Activated B cell treated with CpG ODN at 0.5 μM for 24 hours (primary cell): ENCODE measurements around the gene PDCD6IP. TPM values are rescaled to one million over a fixed set of nuclear protein-coding genes. Genes with fewer than 3 reads are reported as not detected.

Experiments used
- ATAC-seq: fragments of 200-7000 bp; cut with Tn5 transposase; one replicate; pipeline ENCODE4 v1.10.0; 2021; ENCODE audit warnings: low read depth, mild to moderate bottlenecking, moderate library complexity
- CTCF ChIA-PET: fragments of 350-600 bp; sonication (Branson Sonifier 250); formaldehyde crosslinking; loops from one replicate; lab custom pipeline; 2021; ENCODE audit warnings: antibody characterized with exemption; lab: Charles Lee
- POLR2A ChIA-PET: fragments of 350-600 bp; sonication (Branson Sonifier 250); formaldehyde crosslinking; loops from one replicate; lab custom pipeline; 2021; ENCODE audit warnings: antibody characterized with exemption; lab: Charles Lee
- DNase-seq: peaks from one replicate; pipeline ENCODE4 v3.0.0; 2022
- H3K27ac Mint-ChIP-seq: one replicate; pipeline ENCODE4 v1.8.0; 2020; ENCODE audit warnings: mixed read lengths
- H3K27me3 Mint-ChIP-seq: one replicate; pipeline ENCODE4 v1.8.0; 2021; ENCODE audit warnings: mixed read lengths
- H3K36me3 Mint-ChIP-seq: one replicate; pipeline ENCODE4 v1.8.0; 2021; ENCODE audit warnings: low read depth, mixed read lengths
- H3K4me1 Mint-ChIP-seq: one replicate; pipeline ENCODE4 v1.8.0; 2021; ENCODE audit warnings: mixed read lengths
- H3K4me3 Mint-ChIP-seq: one replicate; pipeline ENCODE4 v1.8.0; 2020; ENCODE audit warnings: mild to moderate bottlenecking, mixed read lengths
- H3K9me3 Mint-ChIP-seq: one replicate; pipeline ENCODE4 v1.8.0; 2020; ENCODE audit warnings: mixed read lengths
- intact Hi-C: fragments of 100-400 bp; cut with micrococcal nuclease; formaldehyde crosslinking; loops from one replicate; pipeline ENCODE4 v1.15.1; 2024
- total RNA-seq: library from RNA; stranded (reverse); gene quantifications from 2 replicates; pipeline ENCODE4 v1.2.3, GENCODE V29; 2022
- TF ChIP-seq, protein P1 (sequence below): fragments of 200-600 bp; IDR thresholded peaks from one replicate; pipeline ENCODE4 v1.8.0; 2022; ENCODE audit warnings: antibody characterized with exemption, mild to moderate bottlenecking

PDCD6IP gene
- total RNA-seq, 1 donor from 2014 or later: 237 TPM

DNA sequence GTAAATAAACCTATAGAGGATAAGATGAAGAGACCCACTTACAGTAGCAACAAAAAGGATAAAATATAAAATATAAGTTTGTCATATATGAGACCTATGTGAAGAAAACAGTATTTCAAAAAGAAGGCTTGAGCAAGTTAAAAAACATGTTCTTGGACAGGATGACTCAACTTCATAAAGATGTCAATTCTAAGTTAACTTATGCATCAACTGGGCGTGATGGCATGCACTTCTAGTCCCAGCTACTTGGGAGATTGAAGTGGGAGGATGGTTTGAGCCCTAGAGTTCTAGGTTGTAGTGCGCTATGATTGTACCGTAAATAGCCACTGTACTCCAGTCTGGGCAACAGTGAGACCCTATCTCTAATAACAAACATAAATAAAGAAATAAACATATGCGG is 59.7 kb downstream of the PDCD6IP start:
- ChIA-PET POLR2A (no interaction called here), CTCF (no interaction called here)
- Mint-ChIP-seq H3K4me3 (no peak overlapping the region), H3K27me3 (no peaks in the 10 kb centered on the region), H3K27ac (no peak overlapping the region), H3K36me3 (peaks cover 65% of the 10 kb centered on the region), H3K9me3 (no peaks in the 10 kb centered on the region), H3K4me1 (peaks cover 3% of the 10 kb centered on the region)
- intact Hi-C loops: no loop called here
- ATAC-seq (no peak), DNase-seq (no peak)
- TF ChIP-seq, protein P1, sequence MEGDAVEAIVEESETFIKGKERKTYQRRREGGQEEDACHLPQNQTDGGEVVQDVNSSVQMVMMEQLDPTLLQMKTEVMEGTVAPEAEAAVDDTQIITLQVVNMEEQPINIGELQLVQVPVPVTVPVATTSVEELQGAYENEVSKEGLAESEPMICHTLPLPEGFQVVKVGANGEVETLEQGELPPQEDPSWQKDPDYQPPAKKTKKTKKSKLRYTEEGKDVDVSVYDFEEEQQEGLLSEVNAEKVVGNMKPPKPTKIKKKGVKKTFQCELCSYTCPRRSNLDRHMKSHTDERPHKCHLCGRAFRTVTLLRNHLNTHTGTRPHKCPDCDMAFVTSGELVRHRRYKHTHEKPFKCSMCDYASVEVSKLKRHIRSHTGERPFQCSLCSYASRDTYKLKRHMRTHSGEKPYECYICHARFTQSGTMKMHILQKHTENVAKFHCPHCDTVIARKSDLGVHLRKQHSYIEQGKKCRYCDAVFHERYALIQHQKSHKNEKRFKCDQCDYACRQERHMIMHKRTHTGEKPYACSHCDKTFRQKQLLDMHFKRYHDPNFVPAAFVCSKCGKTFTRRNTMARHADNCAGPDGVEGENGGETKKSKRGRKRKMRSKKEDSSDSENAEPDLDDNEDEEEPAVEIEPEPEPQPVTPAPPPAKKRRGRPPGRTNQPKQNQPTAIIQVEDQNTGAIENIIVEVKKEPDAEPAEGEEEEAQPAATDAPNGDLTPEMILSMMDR: no peak

DNA sequence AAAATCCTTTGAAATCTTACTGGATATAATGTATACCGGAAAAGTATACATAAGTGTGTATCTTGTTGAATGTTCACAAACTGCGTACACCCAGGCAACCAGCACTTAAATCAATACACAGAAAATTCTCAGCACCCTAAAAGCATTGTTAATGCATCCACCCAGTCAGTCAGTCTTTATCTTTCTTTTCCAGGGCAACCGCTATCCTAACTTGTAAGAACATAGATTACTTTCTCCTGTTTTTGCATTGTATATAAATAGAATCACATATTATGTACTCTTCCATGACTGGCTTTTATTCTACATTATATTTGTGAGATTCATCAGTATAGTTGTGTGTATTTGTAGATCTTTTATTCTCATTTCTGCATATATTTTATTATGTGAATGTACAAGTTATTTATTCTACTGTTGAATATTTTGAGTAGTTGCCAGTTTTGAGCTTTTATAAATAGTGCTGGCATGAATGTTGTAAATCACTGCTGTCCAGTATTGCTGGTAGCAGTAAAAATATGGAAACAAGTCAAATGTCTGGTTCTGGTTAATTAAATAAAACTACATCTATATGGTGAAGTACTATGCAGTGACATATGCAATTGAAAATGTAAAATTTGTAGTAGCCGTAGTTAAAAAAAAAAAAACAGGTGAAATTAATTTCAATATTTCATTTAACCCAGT is 62.1 kb downstream of the PDCD6IP start:
- H3K9me3 Mint-ChIP-seq: no peaks in the 10 kb centered on the region
- intact Hi-C loops: no loop called here
- peaks cover 69% of the 10 kb centered on the region for H3K36me3 Mint-ChIP-seq
- H3K27me3 Mint-ChIP-seq: no peaks in the 10 kb centered on the region
- no peak overlapping the region for H3K27ac Mint-ChIP-seq
- no peak overlapping the region for H3K4me3 Mint-ChIP-seq
- DNase-seq (no peak), ATAC-seq (no peak)
- ChIA-PET CTCF (no interaction called here), POLR2A (no interaction called here)
- TF ChIP-seq, protein P1: no peak
- H3K4me1 Mint-ChIP-seq: no peaks in the 10 kb centered on the region

DNA sequence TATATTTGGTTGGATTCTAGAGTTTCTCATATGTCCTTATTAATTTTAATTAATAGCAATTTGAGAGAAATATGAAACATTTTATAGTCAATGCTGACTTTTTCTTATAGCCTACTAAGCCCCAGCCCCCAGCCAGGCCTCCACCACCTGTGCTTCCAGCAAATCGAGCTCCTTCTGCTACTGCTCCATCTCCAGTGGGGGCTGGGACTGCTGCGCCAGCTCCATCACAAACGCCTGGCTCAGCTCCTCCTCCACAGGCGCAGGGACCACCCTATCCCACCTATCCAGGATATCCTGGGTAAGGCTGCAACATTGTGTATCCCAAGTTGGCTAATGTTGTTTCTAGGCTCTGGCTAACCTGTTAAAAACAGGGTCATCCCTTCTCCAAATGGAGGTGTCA is 66.7 kb downstream of the PDCD6IP start:
- peaks cover 57% of the 10 kb centered on the region for H3K36me3 Mint-ChIP-seq
- H3K4me3 Mint-ChIP-seq: no peak overlapping the region
- H3K27me3 Mint-ChIP-seq: no peaks in the 10 kb centered on the region
- CTCF ChIA-PET: interaction anchor here (0.9 kb wide), 1 partner anchor 18 kb away, joined by 3 read pairs; no protein-coding TSS in a partner anchor
- POLR2A ChIA-PET: no interaction called here
- DNase-seq (no peak), ATAC-seq (no peak)
- H3K4me1 Mint-ChIP-seq: no peaks in the 10 kb centered on the region
- TF ChIP-seq, protein P1: no peak
- H3K27ac Mint-ChIP-seq: no peak overlapping the region
- no peaks in the 10 kb centered on the region for H3K9me3 Mint-ChIP-seq
- intact Hi-C loops: no loop called here

DNA sequence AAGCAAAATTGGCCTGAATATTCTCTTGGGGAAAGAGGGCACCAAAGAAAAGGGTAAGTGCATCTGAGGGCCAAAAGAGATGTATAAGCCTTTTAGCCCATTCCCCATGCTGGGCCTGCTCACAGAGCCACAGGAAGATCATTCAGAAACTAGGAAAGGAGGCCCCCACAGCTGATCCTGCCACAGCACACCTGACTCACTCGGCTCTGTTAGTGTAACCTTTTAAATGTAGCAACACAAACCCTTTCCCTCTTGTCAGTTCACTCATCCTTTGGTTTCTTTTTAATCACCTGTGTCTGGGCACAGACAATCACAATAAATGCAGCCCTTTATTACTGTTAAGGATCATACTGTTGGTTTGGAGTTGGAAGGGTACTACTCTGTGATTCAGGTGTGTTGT is 69.9 kb downstream of the PDCD6IP start:
- ATAC-seq (no peak), DNase-seq (no peak)
- TF ChIP-seq, protein P1: no peak
- Mint-ChIP-seq H3K9me3 (no peaks in the 10 kb centered on the region), H3K4me1 (no peaks in the 10 kb centered on the region), H3K27ac (no peak overlapping the region), H3K36me3 (peaks cover 44% of the 10 kb centered on the region), H3K4me3 (no peak overlapping the region), H3K27me3 (no peaks in the 10 kb centered on the region)
- POLR2A ChIA-PET: no interaction called here
- intact Hi-C loops: no loop called here
- CTCF ChIA-PET: no interaction called here

DNA sequence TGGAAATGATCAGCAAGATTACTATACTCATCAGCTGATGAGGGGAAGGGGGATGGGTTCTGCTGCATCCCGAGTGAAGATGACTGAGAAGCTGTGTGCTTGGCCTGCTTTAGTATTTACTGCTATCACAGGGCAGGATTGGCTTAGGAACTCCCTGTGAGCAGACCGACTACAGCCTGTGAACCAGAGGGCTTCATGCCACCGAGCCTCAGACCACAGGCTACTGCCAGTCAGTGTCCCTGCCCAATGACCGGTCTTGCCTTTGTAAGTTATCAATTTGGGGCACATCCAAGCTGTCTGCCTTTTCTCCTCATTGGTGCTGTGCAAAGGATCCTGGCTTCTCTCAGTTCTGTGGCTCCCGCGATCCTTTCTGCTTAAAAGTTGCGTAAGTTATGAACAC is 71.5 kb downstream of the PDCD6IP start:
- intact Hi-C loops: no loop called here
- H3K27ac Mint-ChIP-seq: no peak overlapping the region
- no peak overlapping the region for H3K4me3 Mint-ChIP-seq
- DNase-seq: no peak
- TF ChIP-seq, protein P1: no peak
- no peaks in the 10 kb centered on the region for H3K9me3 Mint-ChIP-seq
- H3K36me3 Mint-ChIP-seq: peaks cover 29% of the 10 kb centered on the region
- ChIA-PET CTCF (no interaction called here), POLR2A (no interaction called here)
- ATAC-seq: no peak
- no peaks in the 10 kb centered on the region for H3K4me1 Mint-ChIP-seq
- no peaks in the 10 kb centered on the region for H3K27me3 Mint-ChIP-seq
